Gastroesophageal sphincter (tissue), 4 donors: ENCODE data around the gene MYADML2. TPM values are rescaled to one million over a fixed set of nuclear protein-coding genes. Genes with fewer than 3 reads are reported as not detected.
"Not testable (repeated sequence)": the region's sequence is repeated elsewhere in the genome, so short reads cannot be mapped to it uniquely, and the experiment has no call there.

Experiments used
- ATAC-seq: fragments of 150-250 bp; one replicate; pipeline ENCODE4 v1.9.1; 2016; ENCODE audit warnings: mild to moderate bottlenecking, moderate library complexity
- H3K27ac ChIP-seq, 4 donors: fragments of 200-600 bp; sonication (generic) in 3 of 4; 1 replicate in 3 of 4; 2 replicates in 1 of 4; pipeline ENCODE4 v1.5.1; 2016 to 2019
- H3K27me3 ChIP-seq: fragments of 200-600 bp; sonication (generic); one replicate; pipeline ENCODE4 v1.5.1; 2019
- H3K36me3 ChIP-seq, 2 donors: fragments of 200-600 bp; sonication (generic); one replicate each; pipeline ENCODE4 v1.5.1; 2019; ENCODE audit warnings: control low read depth in 1 of 2
- H3K4me1 ChIP-seq, 3 donors: fragments of 200-600 bp; sonication (generic); 1 replicate in 2 of 3; 2 replicates in 1 of 3; pipeline ENCODE4 v1.5.1; 2016 to 2019; ENCODE audit warnings: control low read depth in 2 of 3
- H3K4me3 ChIP-seq, 2 donors: fragments of 200-600 bp; sonication (generic); one replicate each; pipeline ENCODE4 v1.5.1; 2019; ENCODE audit warnings: mild to moderate bottlenecking in 1 of 2, moderate library complexity in 1 of 2
- H3K9me3 ChIP-seq, 3 donors: fragments of 200-600 bp; sonication (generic); one replicate each; pipeline ENCODE4 v1.5.1; 2017 to 2019; ENCODE audit warnings: control low read depth in 2 of 3
- EP300 ChIP-seq: sonication (generic); formaldehyde crosslinking; IDR thresholded peaks from one replicate; pipeline ENCODE4 v1.6.1; 2017; ENCODE audit warnings: antibody characterized with exemption, mild to moderate bottlenecking
- POLR2A ChIP-seq, 2 donors: fragments of 450-650 bp; IDR thresholded peaks; one replicate each; pipeline ENCODE4 v1.6.1; 2017; ENCODE audit warnings: antibody characterized with exemption in 2 of 2, mild to moderate bottlenecking in 2 of 2, moderate library complexity in 1 of 2
- POLR2AphosphoS5 ChIP-seq: sonication (generic); formaldehyde crosslinking; IDR thresholded peaks from one replicate; pipeline ENCODE4 v1.6.1; 2017; ENCODE audit warnings: antibody characterized with exemption
- WGBS, 2 donors: methylation state at CpG; one replicate each; pipeline ENCODE4 v1.1.5; 2018; ENCODE audit warnings: low coverage in 1 of 2; 5-methylcytosine and 5-hydroxymethylcytosine counted together
- total RNA-seq, 4 donors: library from RNA; depleted of rRNA; stranded (reverse); fragments of >200 nt; gene quantifications; one replicate each; pipeline ENCODE4 v1.1.0, GENCODE V29; 2016
- TF ChIP-seq, protein P1 (sequence below), 4 experiments: fragments of 200-600 bp in 2 of 4; fragments of 450-650 bp in 2 of 4; sonication (generic) in 1 of 4; IDR thresholded peaks; one replicate each; pipeline ENCODE4 v1.5.1; 2017 to 2019; ENCODE audit warnings: antibody characterized with exemption in 4 of 4, mild to moderate bottlenecking in 2 of 4, moderate library complexity in 2 of 4

The MYADML2 gene
- total RNA-seq, 4 donors from 2014 or later, result not detected

DNA sequence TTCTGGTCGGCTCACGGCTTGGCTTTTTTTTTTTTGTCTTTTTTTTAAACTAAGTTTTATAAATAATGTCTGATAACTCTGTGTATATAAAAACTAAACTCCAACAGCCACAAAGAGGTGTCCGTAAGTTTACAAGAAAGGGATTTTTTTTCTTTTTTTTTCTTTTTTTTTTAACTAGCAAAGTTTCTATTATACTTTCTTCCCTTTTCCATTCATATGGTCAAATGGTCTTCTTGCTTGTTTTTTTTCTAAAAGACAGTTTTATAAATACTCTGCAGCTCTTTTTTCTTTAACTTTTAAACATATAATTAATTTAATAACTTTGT is 25.5 kb downstream of the MYADML2 start:
- Histone ChIP-seq H3K4me3 (no peak overlapping the region), H3K4me1 (peaks cover 6 to 94% (median 55%) of the 10 kb centered on the region in 3 donors)
- TF ChIP-seq POLR2AphosphoS5, result no peak
- TF ChIP-seq EP300, result no peak
- TF ChIP-seq POLR2A (IDR thresholded peaks at IDR 0.05), result no peak
- TF ChIP-seq, protein P1, sequence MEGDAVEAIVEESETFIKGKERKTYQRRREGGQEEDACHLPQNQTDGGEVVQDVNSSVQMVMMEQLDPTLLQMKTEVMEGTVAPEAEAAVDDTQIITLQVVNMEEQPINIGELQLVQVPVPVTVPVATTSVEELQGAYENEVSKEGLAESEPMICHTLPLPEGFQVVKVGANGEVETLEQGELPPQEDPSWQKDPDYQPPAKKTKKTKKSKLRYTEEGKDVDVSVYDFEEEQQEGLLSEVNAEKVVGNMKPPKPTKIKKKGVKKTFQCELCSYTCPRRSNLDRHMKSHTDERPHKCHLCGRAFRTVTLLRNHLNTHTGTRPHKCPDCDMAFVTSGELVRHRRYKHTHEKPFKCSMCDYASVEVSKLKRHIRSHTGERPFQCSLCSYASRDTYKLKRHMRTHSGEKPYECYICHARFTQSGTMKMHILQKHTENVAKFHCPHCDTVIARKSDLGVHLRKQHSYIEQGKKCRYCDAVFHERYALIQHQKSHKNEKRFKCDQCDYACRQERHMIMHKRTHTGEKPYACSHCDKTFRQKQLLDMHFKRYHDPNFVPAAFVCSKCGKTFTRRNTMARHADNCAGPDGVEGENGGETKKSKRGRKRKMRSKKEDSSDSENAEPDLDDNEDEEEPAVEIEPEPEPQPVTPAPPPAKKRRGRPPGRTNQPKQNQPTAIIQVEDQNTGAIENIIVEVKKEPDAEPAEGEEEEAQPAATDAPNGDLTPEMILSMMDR (IDR thresholded peaks at IDR 0.05), result no peak

DNA sequence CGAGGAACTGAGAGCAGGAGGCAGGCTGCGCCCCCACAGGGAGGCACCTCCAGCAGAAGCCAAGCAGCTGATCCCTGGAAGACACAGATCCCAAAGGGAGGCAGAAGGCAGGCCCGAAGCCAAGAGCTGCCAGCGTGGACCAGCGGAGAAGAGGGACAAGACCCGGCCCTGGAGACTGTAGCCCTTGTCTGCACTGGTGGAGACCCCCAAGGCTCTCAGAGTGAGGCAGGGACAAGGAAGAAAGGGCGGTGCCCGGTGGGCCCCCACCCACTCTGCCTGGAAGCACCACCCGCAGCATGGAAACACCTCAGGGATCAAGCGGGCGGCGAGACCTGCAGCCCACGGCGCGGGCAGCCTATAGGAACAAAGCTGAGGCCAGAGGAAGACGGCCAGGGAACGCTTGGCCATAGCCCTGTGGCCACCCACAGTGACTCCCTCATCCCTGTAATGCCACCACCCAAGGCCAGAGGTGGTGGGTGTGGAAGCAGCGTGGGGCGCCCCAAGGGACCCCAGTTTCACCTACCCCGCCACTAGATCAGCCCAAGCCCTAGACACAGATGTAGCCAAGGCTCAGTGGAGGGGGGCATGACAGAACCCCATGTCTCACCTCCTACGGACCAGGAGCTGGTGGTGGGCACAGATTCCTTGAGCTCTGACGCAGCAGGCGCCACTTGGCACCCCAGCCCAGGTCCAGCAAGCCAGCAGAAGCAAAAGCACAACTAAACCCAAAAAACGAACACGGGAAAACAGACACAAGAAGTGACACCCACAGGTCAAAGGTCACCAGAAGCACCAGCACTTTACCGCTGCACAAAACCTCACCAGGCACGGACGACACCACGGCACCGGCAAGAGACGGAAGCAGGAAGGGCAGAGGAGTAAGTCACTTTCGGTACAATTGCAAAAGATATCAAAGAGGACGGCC is 26.2 kb downstream of the MYADML2 start:
- no peaks in the 10 kb centered on the region for H3K27me3 ChIP-seq
- TF ChIP-seq, protein P1 (IDR thresholded peaks at IDR 0.05), result no peak
- TF ChIP-seq POLR2A (IDR thresholded peaks at IDR 0.05) (no peak), EP300 (no peak), POLR2AphosphoS5 (no peak)
- ATAC-seq, result no peak
- no peaks in the 10 kb centered on the region for H3K9me3 ChIP-seq
- H3K4me3 ChIP-seq, result no peak overlapping the region
- peaks cover 6 to 95% (median 52%) of the 10 kb centered on the region in 3 donors for H3K4me1 ChIP-seq
- peaks cover 0 to 40% of the 10 kb centered on the region in 2 donors for H3K36me3 ChIP-seq
- WGBS, 2 donors, result 74 to 78% methylated on average over 12 to 18 of the region's 33 CpGs
- peak overlapping the region in 1 of 4 donors; percentile 43 for H3K27ac ChIP-seq

More for the DNA sequence above, 25.5 kb downstream of the MYADML2 start:
- 76 to 83% methylated on average over 3 of the region's 3 CpGs for WGBS, 2 donors
- Histone ChIP-seq H3K9me3 (no peaks in the 10 kb centered on the region), H3K27me3 (no peaks in the 10 kb centered on the region), H3K36me3 (peaks cover 0 to 38% of the 10 kb centered on the region in 2 donors), H3K27ac (no peak overlapping the region)
- ATAC-seq, result no peak

DNA sequence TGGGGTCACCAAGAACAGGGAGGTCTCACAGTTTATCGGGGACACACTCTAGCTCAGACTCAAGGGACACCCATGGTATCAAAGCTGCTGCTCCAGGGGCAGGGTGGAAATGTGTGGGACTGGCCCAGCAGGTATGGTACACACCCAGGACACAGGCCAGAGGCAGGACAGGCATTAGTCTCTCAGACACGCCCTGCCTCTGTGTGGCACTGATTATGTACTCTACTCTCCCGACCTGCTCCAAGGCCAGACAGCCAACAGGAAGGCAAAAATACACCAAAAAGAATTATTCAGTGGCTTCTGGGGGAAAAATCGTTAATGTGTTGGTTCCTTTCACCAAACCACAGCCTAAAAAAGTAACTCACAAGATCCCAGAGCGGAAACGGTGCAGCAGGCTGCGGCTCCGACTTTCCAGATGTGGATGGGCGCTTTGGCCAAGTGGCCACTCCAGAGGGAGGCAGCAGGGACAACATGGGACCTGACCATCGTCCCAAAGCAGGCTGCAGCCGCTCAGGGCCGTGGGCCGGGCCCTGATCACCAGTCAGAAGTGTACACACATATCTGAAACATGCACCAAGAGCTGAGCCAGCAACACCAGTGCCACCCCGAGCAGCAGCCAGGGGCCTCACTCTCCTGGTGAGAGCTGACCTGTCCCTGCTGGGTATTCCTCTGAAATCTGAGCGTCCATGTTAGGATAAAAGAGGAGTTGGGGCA is 28.0 kb downstream of the MYADML2 start:
- Histone ChIP-seq H3K27ac (peak overlapping the region in 3 of 4 donors; percentile 76 to 89 (median 86)), H3K27me3 (no peaks in the 10 kb centered on the region), H3K4me1 (peaks cover 6 to 82% (median 33%) of the 10 kb centered on the region in 3 donors), H3K4me3 (no peak overlapping the region), H3K9me3 (no peaks in the 10 kb centered on the region), H3K36me3 (peaks cover 0 to 59% of the 10 kb centered on the region in 2 donors)
- 80 to 83% methylated on average over 3 to 11 of the region's 15 CpGs for WGBS, 2 donors
- TF ChIP-seq, protein P1 (IDR thresholded peaks at IDR 0.05), result no peak
- TF ChIP-seq POLR2AphosphoS5 (no peak), EP300 (no peak), POLR2A (IDR thresholded peaks at IDR 0.05) (no peak)
- ATAC-seq, result no peak

DNA sequence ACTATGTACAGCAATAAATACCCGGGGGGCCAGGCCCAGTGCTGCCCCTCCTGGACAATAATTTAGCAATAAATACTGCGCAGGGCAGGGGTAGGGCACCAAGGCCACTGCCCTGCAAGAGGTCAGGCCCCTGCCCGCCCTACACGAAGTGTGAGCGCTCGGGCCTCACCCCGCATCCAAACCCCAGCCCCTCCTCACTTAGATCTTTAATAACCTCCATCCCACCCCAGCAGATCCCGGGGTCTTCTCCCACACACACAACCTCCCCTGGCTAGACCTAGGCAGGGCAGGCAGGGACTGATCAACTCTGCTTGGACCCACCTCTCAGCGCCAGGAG is 28.7 kb downstream of the MYADML2 start:
- Histone ChIP-seq H3K27ac (peak overlapping the region in 3 of 4 donors; percentile 76 to 89 (median 86)), H3K4me3 (peak overlapping the region; percentile 72 to 98), H3K36me3 (peaks cover 0 to 66% of the 10 kb centered on the region in 2 donors), H3K4me1 (peaks cover 6 to 75% (median 26%) of the 10 kb centered on the region in 3 donors)
- WGBS, 2 donors, result 33 to 50% methylated on average over 2 to 5 of the region's 9 CpGs
- peak; percentile 3 for ATAC-seq
- not testable (repeated sequence) for H3K9me3 ChIP-seq, H3K27me3 ChIP-seq

DNA sequence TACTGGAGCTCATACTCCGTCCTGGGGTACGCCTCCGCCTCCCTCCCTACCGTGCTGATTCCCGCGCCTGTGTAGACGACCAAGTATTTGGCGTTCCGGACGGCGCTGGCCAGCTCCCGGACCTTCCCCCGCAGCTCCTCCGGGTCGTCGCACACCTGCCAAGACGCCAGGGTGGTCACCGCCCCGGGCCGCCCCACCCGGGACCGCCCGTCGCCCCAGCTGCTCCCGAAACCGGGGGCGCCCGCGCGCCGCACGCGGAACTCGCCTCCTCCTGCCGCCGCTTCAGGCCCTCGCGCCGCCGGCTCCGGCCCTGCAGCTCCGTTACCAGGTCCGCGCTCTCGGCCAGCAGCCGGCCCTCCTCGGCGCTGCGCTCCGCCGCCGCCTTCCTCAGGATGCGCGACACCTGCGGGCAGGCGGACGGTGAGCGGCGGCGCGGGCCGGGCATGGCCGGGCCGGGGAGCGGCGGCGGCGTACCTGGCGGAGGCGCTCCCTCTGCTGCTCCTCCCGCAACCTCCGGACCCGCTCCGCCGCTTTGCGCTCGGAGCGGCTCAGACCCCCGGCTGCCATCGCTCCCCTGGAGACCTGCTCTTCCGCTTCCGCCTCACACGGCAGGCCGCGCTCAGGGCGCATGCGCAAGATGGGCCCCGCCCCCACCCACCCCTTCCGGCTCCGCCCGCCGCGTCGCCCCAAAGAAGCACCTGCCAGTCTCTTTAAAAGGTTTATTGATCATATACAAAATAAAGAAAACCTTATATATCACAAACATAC is 29.3 kb downstream of the MYADML2 start, which contains the start of gene SIRT7:
SIRT7 (minus strand) TSS at position 612 of the 768 bp plus-strand sequence; CDS start at position 567, 45 bp downstream.
- H3K36me3 ChIP-seq, result peaks cover 0 to 68% of the 10 kb centered on the region in 2 donors
- WGBS, 2 donors, result 3 to 7% methylated on average over 3 to 5 of the region's 94 CpGs
- ATAC-seq, result peak; percentile 83
- H3K9me3 ChIP-seq, result no peaks in the 10 kb centered on the region
- TF ChIP-seq POLR2A (IDR thresholded peaks at IDR 0.05) (peak; percentile 70 to 76), POLR2AphosphoS5 (peak; percentile 83), EP300 (no peak)
- TF ChIP-seq, protein P1 (IDR thresholded peaks at IDR 0.05), result no peak
- peaks cover 6 to 69% (median 20%) of the 10 kb centered on the region in 3 donors for H3K4me1 ChIP-seq
- H3K27me3 ChIP-seq, result no peaks in the 10 kb centered on the region
- peak within 1 kb of the TSS; percentile 35 to 89 (median 81) for H3K27ac ChIP-seq
- H3K4me3 ChIP-seq, result peak within 1 kb of the TSS; percentile 72 to 98
